OCI-LY3 (cell line): ENCODE measurements around the gene MMADHC.

Experiments used
- H2AFZ ChIP-seq: fragments of 200-600, 300-600 bp; shearing (Covaris generic); 2 replicates; pipeline ENCODE4 v1.6.0; 2014; ENCODE audit warnings: antibody characterized with exemption, low read depth, low read length
- H3K27ac ChIP-seq: fragments of 200-600, 300-600 bp; sonication (generic); 2 replicates; pipeline ENCODE4 v1.5.1; 2014; ENCODE audit warnings: mild to moderate bottlenecking, low read length, moderate library complexity, mixed read lengths
- H3K27me3 ChIP-seq: fragments of 200-600, 300-600 bp; sonication (generic); 2 replicates; pipeline ENCODE4 v1.6.1; 2014; ENCODE audit warnings: low read depth, low read length, mixed read lengths
- H3K36me3 ChIP-seq: fragments of 200-600, 300-600 bp; sonication (generic); replicated peaks from 2 replicates; pipeline ENCODE3; 2014; ENCODE audit warnings: low read depth, low read length, mixed read lengths
- H3K4me1 ChIP-seq: fragments of 300-600, 200-600 bp; sonication (generic); 2 replicates; pipeline ENCODE4 v1.6.1; 2014; ENCODE audit warnings: low read length, mixed read lengths
- H3K4me2 ChIP-seq: fragments of 200-600, 300-600 bp; sonication (generic); 2 replicates; pipeline ENCODE4 v1.6.1; 2014; ENCODE audit warnings: low read length, mixed read lengths
- H3K4me3 ChIP-seq: fragments of 300-600, 200-600 bp; sonication (generic); 2 replicates; pipeline ENCODE4 v1.5.1; 2014; ENCODE audit warnings: antibody characterized with exemption, mild to moderate bottlenecking, low read length, moderate library complexity
- H3K79me2 ChIP-seq: fragments of 300-600, 200-600 bp; shearing (Covaris generic); 2 replicates; pipeline ENCODE4 v1.6.1; 2014; ENCODE audit warnings: mild to moderate bottlenecking, low read length, mixed read lengths
- H3K9ac ChIP-seq: fragments of 300-600, 200-600 bp; shearing (Covaris generic); 2 replicates; pipeline ENCODE4 v1.6.0; 2014; ENCODE audit warnings: mild to moderate bottlenecking, low read length, moderate library complexity
- H3K9me3 ChIP-seq: fragments of 200-600, 300-600 bp; shearing (Covaris generic); 2 replicates; pipeline ENCODE4 v1.6.1; 2014; ENCODE audit warnings: low read length, mixed read lengths; ENCODE audit not compliant: insufficient read depth
- H4K20me1 ChIP-seq: fragments of 200-600, 300-600 bp; sonication (generic); 2 replicates; pipeline ENCODE4 v1.6.1; 2016; ENCODE audit warnings: low read length, mixed read lengths; ENCODE audit not compliant: insufficient read depth
- CTCF ChIP-seq: fragments of 200-600, 300-600 bp; sonication (generic); IDR thresholded peaks from 2 replicates; pipeline ENCODE4 v1.5.1; 2014; ENCODE audit warnings: antibody characterized with exemption, low read length, low read depth
- EZH2phosphoT487 ChIP-seq: fragments of 200-600 bp; shearing (Covaris generic); IDR thresholded peaks from 2 replicates; pipeline ENCODE4 v1.6.1; 2018; ENCODE audit warnings: antibody characterized with exemption, mixed run types, low read depth

The MMADHC gene

GRCh38 chr2:149561309-149561926 is 26.2 kb downstream of the MMADHC start:
- Histone ChIP-seq H4K20me1 (no peaks in the 10 kb centered on the region), H3K79me2 (no peaks in the 10 kb centered on the region), H3K36me3 (peaks cover 1% of the 10 kb centered on the region), H3K27me3 (no peaks in the 10 kb centered on the region), H3K4me2 (no peak overlapping the region), H2AFZ (no peak overlapping the region), H3K4me3 (no peak overlapping the region), H3K4me1 (no peaks in the 10 kb centered on the region), H3K9me3 (no peaks in the 10 kb centered on the region), H3K9ac (no peak overlapping the region), H3K27ac (no peak overlapping the region)
- peak; percentile 91 for TF ChIP-seq CTCF
- no peak for TF ChIP-seq EZH2phosphoT487

GRCh38 chr2:149559341-149560068 is 28.1 kb downstream of the MMADHC start:
- no peak overlapping the region for H3K9ac ChIP-seq
- no peaks in the 10 kb centered on the region for H3K9me3 ChIP-seq
- H2AFZ ChIP-seq = no peak overlapping the region
- TF ChIP-seq EZH2phosphoT487 (no peak), CTCF (no peak)
- H4K20me1 ChIP-seq = no peaks in the 10 kb centered on the region
- no peaks in the 10 kb centered on the region for H3K79me2 ChIP-seq
- no peaks in the 10 kb centered on the region for H3K4me1 ChIP-seq
- H3K36me3 ChIP-seq = no peaks in the 10 kb centered on the region
- 0 out of 2 replicates have a peak, but pooled peaks cover 2% of the 10 kb centered on the region for H3K27me3 ChIP-seq
- no peak overlapping the region for H3K4me3 ChIP-seq
- no peak overlapping the region for H3K4me2 ChIP-seq
- no peak overlapping the region for H3K27ac ChIP-seq

GRCh38 chr2:149556452-149556851 is 31.1 kb downstream of the MMADHC start:
- Histone ChIP-seq H3K27me3 (peaks cover 3% of the 10 kb centered on the region; the same call in 1 of the 2 replicates), H3K4me2 (no peak overlapping the region), H3K27ac (no peak overlapping the region), H3K36me3 (no peaks in the 10 kb centered on the region), H2AFZ (no peak overlapping the region), H3K9me3 (no peaks in the 10 kb centered on the region), H3K4me1 (no peaks in the 10 kb centered on the region), H3K4me3 (no peak overlapping the region), H3K79me2 (no peaks in the 10 kb centered on the region), H4K20me1 (no peaks in the 10 kb centered on the region), H3K9ac (no peak overlapping the region)
- TF ChIP-seq EZH2phosphoT487 (no peak), CTCF (no peak)

- H3K4me3 ChIP-seq = no peak overlapping the region
- no peaks in the 10 kb centered on the region for H3K4me1 ChIP-seq
- H3K36me3 ChIP-seq = no peaks in the 10 kb centered on the region
- H3K9ac ChIP-seq = no peak overlapping the region
- no peak overlapping the region for H2AFZ ChIP-seq
- peaks cover 3% of the 10 kb centered on the region; the same call in 1 of the 2 replicates for H3K27me3 ChIP-seq
- H3K79me2 ChIP-seq = no peaks in the 10 kb centered on the region
- no peak overlapping the region for H3K4me2 ChIP-seq
- TF ChIP-seq CTCF (no peak), EZH2phosphoT487 (no peak)
- no peaks in the 10 kb centered on the region for H4K20me1 ChIP-seq
- H3K9me3 ChIP-seq = no peaks in the 10 kb centered on the region
- H3K27ac ChIP-seq = no peak overlapping the region
Observed at GRCh38 chr2:149552830-149553229, 34.7 kb downstream of the MMADHC start.
